HG02981 (cell line): ENCODE results near the gene TMEM171.

Source experiments
- ATAC-seq: cut with Tn5 transposase; IDR thresholded peaks from one replicate; pipeline ENCODE4 v1.9.1; 2021; ENCODE audit warnings: mild to moderate bottlenecking, moderate library complexity; ENCODE audit not compliant: unreplicated experiment

Gene TMEM171

DNA sequence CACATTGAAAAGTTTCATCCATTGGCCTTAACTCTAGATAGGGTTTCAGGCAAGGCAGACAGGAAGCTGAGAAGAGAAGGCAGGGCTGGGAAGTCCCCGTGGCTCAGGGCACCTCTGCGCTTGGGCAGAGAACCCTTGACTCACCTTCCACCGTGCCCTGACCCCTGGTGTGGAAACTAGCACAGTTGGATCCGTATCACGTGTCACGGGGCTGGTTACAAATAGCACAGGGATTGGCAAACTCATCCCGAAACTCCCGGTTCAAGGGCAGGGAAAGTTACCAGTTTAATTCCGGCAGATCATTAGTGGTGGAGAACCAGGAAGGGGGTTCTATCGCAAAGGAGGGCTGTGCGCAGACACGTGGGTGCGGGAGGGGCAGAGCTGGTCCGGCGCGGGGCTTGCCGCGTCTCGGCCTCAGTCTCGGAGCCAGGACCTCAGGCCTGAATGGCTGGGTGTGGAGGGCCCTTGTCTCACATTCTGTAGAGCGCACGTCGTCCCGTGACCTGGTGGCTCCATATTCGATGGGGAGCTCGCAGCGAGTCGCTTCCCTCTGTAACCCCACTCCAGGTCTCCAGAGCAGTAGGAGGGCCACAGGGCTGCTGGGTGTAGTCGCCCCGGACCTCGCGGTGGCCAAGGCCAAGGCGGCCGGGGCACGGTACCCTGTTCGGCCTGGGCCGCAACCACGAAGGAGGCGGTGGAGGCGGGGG lies 771 bp upstream of the TMEM171 start:
- no peak for ATAC-seq

- ATAC-seq: no peak
Observed at GRCh38 chr5:73121119-73121463, 716 bp downstream of the TMEM171 start.

DNA sequence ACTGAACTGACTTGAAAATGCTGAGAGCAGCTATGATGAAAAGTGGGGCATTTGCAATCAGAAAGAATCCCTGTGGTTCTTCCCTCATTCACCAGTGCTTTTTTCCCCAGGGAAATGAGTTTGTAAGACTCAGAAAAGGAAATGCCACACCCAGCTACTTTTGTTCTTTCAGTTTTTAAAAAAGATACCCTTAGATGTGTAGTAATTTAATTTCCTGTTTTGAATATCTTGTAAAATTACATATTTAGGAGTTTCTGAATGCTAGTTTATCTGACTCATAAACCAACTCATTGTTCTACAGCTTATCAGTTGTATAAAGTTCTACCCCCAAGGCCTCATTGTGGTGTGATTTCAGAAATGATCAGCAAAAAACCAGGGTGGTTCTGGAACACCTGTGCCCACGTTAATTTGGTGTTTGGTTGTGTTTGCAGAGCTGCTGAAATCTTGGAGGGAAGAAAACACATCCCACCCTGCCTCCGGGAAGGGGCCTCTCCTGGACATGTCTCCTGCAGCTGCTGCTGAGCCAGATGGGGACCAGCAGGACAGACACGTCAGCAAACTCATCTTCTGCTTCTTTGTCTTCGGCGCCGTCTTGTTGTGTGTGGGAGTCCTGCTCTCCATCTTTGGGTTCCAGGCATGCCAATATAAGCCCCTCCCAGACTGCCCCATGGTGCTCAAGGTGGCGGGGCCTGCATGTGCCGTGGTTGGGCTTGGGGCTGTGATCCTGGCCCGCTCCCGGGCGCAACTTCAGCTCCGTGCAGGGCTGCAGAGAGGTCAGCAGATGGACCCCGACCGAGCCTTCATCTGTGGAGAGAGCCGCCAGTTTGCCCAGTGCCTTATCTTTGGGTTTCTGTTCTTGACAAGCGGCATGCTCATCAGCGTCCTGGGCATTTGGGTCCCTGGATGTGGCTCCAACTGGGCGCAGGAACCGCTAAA lies 2.8 kb downstream of the TMEM171 start:
- no peak for ATAC-seq

- ATAC-seq: no peak
Observed at GRCh38 chr5:73125289-73125688, 4.9 kb downstream of the TMEM171 start.

DNA sequence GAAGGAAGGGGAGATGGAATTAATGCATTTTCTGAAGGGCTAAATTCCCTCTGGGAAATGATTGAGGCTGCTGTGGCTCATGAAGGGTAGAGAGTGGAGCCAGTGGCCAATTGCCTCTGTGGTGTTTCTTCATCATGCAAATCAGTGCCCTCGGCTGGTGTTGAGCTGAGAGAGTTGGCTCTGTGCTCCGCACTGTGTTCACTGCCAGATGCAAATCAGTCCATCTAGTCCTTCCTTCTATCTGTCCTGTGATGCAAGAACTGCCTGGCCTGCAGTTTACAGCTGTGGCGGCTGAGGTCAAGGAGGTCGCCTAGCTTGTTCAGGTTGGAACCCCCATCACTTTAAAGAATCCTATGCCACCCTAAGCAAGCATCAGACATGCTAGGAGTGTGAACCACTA lies 6.0 kb downstream of the TMEM171 start:
- ATAC-seq: no peak

DNA sequence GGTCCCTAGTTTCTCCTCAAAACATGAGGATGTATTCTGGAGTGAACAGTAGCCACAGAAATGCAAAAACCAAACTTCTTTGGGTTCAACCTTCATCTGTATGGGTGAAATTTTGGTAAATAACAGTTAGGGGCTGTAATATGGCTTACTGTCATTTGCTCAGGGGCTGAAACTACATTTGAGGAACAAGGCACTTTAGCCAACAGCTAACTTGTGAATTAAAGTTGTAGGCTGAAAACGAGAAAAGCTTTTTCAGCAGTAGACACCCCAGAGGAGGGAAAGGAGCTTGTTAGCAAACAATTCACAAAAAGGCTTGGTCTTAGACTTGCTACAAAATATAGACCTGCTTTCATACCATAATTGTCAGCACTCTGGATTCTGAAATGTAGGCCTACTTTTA lies 6.6 kb downstream of the TMEM171 start:
- ATAC-seq: no peak

DNA sequence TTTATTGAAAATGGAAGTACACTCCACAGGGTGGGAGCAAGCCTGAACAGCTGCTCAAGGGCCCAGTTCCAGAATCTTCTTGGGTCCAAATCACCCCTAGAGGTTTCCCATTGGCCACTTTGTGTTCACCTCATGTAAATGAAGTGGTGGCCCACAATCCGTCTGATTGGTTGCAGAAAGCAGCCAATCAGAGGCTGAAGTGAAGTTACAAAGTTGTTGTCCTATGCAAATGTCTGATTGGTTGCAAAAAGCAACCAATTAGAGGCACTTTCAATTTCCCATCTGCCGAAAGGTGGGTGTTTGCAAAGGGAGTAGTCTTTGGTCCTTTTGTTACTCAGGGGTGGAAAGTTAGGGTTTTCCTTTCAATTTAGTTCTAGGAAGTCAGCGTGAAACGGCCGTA lies 8.8 kb downstream of the TMEM171 start:
- ATAC-seq: no peak

DNA sequence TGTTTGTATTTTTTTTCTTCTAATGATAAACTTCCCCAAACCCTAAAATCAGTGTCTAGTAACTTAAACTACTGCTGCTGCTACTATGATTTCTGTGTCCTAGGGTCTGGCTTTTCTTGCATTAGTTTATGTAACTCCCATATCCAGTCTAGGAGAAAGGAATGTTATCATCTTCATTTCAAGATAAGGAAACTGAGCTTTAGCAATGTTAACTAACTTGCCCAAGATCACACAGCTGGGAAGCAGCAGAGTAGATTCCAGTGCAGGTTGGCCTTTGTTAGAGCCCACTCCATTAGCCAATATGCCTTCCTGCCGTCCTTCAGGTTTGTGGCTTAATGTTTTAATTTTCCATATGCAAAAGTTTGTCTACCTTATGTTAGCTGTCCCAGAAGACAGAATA lies 10.4 kb downstream of the TMEM171 start:
- ATAC-seq: no peak

DNA sequence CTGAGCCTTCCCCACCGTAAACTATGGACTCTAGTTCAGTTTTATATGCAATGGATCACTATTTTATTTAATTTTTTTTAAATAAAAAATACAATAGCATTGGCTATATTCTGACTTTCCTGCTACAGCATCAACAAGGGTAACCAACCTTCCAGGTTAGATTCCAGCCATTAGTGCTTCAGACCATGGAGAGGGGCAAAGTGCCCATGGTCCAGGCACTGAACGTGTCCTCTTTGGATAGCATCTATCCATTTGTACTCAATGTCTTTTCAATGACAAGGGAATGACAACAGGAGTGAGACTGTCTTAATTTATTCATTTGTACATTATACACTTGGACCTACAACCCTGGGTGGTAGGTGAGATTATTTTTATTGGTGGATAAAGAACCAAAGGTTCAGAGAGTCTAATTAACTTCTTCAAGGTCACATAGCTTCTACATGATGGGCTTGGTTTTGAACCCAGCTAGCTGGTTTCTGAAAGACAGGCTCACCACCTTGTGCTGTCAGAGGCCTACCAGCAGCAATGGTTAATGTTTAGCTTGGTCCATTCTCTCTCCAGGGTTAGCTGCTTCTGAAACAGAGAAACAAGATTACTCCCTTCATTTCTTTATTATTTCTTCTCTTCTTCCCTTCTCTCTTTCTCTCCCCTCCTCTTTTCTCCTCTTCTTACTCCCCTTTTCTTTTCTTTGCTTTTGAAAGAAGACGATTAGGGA lies 11.5 kb downstream of the TMEM171 start:
- no peak for ATAC-seq

- ATAC-seq: no peak
Observed at GRCh38 chr5:73132759-73133158, 12.4 kb downstream of the TMEM171 start.

DNA sequence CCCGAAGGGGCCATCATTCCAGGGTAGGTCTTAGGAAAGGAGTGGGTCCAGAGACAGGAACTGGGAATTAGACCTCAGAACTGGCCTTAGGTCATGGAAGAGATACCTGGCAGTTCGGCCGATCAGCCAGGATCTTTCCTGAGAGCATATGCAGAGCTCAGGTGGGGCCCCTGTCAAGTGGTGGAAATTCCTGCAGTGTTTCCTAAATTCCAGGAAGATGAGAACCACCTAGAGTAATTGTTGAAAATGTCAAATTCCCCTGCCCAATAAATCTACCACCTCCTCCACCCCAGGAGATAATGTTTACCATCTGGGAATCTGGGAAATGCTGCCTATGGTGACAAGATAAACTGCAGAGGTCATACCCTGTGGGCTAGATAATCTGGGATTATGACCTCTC lies 14.6 kb downstream of the TMEM171 start:
- ATAC-seq: no peak

- ATAC-seq: no peak
Observed at GRCh38 chr5:73135429-73136054, 15.2 kb downstream of the TMEM171 start.

GRCh38 chr5:73136055-73136562 lies 15.7 kb downstream of the TMEM171 start:
- ATAC-seq: no peak

DNA sequence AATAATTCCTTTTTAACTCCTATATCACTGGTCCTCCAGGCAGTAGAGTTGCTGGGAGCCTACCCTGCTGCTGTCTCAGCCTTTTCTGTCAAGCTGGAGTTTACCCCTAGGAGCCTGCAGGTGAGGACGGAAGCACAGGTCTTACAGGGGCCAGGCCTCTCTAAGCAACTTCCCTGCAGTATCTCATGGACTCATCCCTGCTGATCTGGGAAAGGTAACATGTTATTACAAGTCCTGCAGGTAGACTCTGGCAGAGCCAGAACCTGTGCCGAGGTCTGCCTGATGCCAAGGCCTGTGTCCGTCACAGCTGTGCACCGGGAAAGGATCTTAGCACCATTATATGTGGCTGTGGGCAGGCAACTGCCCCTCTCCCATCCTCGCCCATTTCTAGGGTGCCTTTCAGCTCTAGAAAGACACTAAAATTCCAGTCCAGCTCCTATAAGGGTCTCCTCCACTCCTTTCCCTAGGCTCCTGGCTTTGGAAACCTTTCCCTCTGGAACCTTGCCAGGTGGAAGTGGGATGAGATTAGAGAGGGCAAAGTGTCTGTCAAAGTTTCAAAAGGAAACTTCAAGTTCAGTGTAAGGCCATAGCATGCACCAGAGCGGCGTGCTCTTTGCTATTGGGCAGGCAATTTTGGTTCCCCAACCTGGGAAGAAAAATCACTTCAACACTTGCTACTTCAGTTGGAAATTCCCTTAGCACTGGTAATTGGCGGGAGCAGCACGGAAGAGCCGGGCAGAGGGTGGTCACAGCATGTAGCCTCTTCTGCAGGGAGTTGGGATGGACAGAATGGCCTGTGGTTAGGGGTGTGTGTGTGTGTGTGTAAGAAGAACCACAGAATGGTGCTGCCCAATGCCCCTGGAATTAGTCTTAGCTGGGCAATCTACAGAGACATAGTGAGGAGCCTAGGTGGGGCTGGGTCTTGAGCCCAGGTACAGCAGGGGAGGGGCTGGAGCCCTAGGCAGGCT lies 17.5 kb downstream of the TMEM171 start:
- ATAC-seq: no peak

DNA sequence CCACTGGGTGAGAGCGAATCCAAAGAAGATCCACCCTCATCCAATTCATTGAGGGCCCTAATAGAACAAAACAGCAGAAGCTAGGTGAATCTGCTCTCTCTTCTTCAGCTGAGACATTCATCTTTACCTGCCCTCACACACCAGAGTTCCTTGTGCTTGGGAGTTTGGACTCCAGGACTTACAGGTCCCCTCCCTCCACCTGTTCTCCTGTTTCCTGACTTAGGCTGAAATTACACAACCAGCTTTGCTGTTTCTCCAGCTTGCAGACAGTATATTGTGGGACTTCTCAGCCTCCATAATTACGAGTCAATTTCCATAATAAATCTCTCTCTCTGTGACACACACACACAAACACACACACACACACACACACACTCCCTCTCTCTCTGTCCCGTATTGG lies 19.1 kb downstream of the TMEM171 start:
- no peak for ATAC-seq

GRCh38 chr5:73140801-73141200 lies 20.4 kb downstream of the TMEM171 start:
- no peak for ATAC-seq

DNA sequence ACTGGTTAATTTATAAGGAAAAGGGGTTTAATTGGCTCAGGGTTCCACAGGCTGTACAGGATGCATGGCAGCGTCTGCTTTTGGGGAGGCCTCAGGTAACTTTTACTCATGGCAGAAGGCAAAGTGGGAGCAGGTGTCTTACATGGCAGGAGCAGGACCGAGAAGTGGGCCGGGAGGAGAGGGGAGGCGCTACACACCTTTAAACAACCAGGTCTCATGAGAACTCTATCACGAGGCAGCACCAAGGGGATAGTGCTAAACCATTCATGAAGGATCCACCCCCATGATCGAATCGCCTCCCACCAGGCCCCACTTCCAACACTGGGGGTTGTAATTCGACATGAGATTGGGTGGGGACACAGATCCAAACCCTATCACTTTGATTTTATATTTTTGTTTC lies 21.7 kb downstream of the TMEM171 start:
- ATAC-seq: no peak

DNA sequence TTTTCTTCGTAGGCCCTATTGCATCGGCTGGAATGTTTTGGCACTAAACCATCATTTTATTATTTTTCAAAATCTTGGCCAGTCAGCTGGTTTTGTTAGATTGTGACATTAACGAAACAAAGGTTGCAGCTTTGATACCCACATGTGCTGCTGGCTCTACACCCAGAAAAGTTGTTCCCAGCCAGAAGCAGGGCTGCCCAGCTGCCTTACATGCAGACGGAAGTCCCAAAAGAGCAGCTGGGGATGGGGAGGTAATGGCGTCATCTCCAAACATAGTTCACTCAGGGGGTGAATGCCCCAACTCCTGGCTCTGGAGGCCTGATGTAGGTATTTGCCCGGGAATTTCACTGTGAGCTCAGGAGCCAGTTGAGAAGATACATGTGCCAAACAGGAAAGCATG lies 23.3 kb downstream of the TMEM171 start:
- ATAC-seq: no peak

- no peak for ATAC-seq
Observed at GRCh38 chr5:73149540-73149939, 29.2 kb downstream of the TMEM171 start.

GRCh38 chr5:73150876-73151275 lies 30.5 kb downstream of the TMEM171 start:
- no peak for ATAC-seq
